ENCODE measurements around the gene BCL7A.

DNA sequence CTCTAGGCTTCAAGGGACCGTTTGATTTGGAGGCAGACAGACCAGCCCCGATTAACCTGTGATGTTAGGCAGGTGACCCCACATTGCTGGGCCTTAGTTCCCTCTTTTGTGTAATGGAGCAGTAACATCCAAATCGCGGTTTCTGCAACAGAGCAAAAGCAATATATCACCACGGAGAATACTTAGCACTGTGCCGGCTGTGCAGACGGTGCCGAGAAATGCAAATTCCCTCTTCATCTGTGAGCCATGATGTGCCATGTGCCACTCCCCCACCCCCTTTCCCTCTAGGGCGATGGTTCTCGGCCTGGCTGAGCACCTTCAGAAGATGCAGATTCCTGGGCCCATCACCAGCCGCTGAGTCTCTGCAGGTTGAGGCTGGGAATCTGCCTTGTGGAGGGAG is 10.9 kb downstream of the BCL7A start:
- TF ChIP-seq SIN3A (IDR thresholded peaks at IDR 0.05; ENCODE audit: borderline replicate concordance, low read depth, low read length), result no peak
- TF ChIP-seq, protein P1, sequence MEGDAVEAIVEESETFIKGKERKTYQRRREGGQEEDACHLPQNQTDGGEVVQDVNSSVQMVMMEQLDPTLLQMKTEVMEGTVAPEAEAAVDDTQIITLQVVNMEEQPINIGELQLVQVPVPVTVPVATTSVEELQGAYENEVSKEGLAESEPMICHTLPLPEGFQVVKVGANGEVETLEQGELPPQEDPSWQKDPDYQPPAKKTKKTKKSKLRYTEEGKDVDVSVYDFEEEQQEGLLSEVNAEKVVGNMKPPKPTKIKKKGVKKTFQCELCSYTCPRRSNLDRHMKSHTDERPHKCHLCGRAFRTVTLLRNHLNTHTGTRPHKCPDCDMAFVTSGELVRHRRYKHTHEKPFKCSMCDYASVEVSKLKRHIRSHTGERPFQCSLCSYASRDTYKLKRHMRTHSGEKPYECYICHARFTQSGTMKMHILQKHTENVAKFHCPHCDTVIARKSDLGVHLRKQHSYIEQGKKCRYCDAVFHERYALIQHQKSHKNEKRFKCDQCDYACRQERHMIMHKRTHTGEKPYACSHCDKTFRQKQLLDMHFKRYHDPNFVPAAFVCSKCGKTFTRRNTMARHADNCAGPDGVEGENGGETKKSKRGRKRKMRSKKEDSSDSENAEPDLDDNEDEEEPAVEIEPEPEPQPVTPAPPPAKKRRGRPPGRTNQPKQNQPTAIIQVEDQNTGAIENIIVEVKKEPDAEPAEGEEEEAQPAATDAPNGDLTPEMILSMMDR (IDR thresholded peaks at IDR 0.05), result no peak
- no peak for TF ChIP-seq FOXM1 (IDR thresholded peaks at IDR 0.05; ENCODE audit: low read depth)
- TF ChIP-seq, protein P2, sequence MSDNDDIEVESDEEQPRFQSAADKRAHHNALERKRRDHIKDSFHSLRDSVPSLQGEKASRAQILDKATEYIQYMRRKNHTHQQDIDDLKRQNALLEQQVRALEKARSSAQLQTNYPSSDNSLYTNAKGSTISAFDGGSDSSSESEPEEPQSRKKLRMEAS (IDR thresholded peaks at IDR 0.05; ENCODE audit: low read depth), result no peak
- TF ChIP-seq, protein P3, sequence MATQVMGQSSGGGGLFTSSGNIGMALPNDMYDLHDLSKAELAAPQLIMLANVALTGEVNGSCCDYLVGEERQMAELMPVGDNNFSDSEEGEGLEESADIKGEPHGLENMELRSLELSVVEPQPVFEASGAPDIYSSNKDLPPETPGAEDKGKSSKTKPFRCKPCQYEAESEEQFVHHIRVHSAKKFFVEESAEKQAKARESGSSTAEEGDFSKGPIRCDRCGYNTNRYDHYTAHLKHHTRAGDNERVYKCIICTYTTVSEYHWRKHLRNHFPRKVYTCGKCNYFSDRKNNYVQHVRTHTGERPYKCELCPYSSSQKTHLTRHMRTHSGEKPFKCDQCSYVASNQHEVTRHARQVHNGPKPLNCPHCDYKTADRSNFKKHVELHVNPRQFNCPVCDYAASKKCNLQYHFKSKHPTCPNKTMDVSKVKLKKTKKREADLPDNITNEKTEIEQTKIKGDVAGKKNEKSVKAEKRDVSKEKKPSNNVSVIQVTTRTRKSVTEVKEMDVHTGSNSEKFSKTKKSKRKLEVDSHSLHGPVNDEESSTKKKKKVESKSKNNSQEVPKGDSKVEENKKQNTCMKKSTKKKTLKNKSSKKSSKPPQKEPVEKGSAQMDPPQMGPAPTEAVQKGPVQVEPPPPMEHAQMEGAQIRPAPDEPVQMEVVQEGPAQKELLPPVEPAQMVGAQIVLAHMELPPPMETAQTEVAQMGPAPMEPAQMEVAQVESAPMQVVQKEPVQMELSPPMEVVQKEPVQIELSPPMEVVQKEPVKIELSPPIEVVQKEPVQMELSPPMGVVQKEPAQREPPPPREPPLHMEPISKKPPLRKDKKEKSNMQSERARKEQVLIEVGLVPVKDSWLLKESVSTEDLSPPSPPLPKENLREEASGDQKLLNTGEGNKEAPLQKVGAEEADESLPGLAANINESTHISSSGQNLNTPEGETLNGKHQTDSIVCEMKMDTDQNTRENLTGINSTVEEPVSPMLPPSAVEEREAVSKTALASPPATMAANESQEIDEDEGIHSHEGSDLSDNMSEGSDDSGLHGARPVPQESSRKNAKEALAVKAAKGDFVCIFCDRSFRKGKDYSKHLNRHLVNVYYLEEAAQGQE (IDR thresholded peaks at IDR 0.05; ENCODE audit: low read depth, low read length), result no peak
- no peak for TF ChIP-seq POLR2AphosphoS5 (IDR thresholded peaks at IDR 0.05; ENCODE audit: low read depth, low read length)
- TF ChIP-seq EP300 (IDR thresholded peaks at IDR 0.05; ENCODE audit: borderline replicate concordance in 1 of 2, low read depth in 1 of 2, low read length in 1 of 2), result no peak
- no peak for TF ChIP-seq GATA2 (CRISPR knock-in tag; IDR thresholded peaks at IDR 0.05)
- TF ChIP-seq NRF1 (IDR thresholded peaks at IDR 0.05; ENCODE audit: low read depth, low read length), result no peak
- TF ChIP-seq, protein P4, sequence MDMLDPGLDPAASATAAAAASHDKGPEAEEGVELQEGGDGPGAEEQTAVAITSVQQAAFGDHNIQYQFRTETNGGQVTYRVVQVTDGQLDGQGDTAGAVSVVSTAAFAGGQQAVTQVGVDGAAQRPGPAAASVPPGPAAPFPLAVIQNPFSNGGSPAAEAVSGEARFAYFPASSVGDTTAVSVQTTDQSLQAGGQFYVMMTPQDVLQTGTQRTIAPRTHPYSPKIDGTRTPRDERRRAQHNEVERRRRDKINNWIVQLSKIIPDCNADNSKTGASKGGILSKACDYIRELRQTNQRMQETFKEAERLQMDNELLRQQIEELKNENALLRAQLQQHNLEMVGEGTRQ (IDR thresholded peaks at IDR 0.05; ENCODE audit: borderline replicate concordance, low read depth, low read length), result no peak
- TF ChIP-seq, protein P5, sequence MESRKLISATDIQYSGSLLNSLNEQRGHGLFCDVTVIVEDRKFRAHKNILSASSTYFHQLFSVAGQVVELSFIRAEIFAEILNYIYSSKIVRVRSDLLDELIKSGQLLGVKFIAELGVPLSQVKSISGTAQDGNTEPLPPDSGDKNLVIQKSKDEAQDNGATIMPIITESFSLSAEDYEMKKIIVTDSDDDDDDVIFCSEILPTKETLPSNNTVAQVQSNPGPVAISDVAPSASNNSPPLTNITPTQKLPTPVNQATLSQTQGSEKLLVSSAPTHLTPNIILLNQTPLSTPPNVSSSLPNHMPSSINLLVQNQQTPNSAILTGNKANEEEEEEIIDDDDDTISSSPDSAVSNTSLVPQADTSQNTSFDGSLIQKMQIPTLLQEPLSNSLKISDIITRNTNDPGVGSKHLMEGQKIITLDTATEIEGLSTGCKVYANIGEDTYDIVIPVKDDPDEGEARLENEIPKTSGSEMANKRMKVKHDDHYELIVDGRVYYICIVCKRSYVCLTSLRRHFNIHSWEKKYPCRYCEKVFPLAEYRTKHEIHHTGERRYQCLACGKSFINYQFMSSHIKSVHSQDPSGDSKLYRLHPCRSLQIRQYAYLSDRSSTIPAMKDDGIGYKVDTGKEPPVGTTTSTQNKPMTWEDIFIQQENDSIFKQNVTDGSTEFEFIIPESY (IDR thresholded peaks at IDR 0.05; ENCODE audit: borderline replicate concordance, low read depth), result no peak
- TF ChIP-seq, protein P6, sequence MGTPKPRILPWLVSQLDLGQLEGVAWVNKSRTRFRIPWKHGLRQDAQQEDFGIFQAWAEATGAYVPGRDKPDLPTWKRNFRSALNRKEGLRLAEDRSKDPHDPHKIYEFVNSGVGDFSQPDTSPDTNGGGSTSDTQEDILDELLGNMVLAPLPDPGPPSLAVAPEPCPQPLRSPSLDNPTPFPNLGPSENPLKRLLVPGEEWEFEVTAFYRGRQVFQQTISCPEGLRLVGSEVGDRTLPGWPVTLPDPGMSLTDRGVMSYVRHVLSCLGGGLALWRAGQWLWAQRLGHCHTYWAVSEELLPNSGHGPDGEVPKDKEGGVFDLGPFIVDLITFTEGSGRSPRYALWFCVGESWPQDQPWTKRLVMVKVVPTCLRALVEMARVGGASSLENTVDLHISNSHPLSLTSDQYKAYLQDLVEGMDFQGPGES (IDR thresholded peaks at IDR 0.05; ENCODE audit: low read depth, low read length), result no peak
- no peak for TF ChIP-seq NFIC (IDR thresholded peaks at IDR 0.05; ENCODE audit: borderline replicate concordance)
- no peak for TF ChIP-seq RAD21 (IDR thresholded peaks at IDR 0.05; ENCODE audit: low read length)
